HEK293 (cell line): Measurements from ENCODE around the gene KIFC1.

Experiments used
- HOXA7 ChIP-seq: sonication (generic); formaldehyde crosslinking; IDR thresholded peaks from 2 replicates; pipeline ENCODE4 v1.8.1; 2022; ENCODE audit warnings: missing genetic modification reagents, borderline replicate concordance
- ZNF146 ChIP-seq: fragments of 450-650 bp; formaldehyde crosslinking; IDR thresholded peaks from 2 replicates; pipeline ENCODE4 v1.5.1; 2016; ENCODE audit warnings: missing biosample characterization, missing genetic modification characterization
- ZNF175 ChIP-seq: fragments of 450-650 bp; formaldehyde crosslinking; IDR thresholded peaks from 2 replicates; pipeline ENCODE4 v1.5.1; 2016; ENCODE audit warnings: missing biosample characterization, missing genetic modification characterization
- ZNF239 ChIP-seq: fragments of 450-650 bp; formaldehyde crosslinking; IDR thresholded peaks from 2 replicates; pipeline ENCODE4 v1.5.1; 2016; ENCODE audit warnings: missing biosample characterization, missing genetic modification characterization
- ZNF398 ChIP-seq: fragments of 450-650 bp; formaldehyde crosslinking; IDR thresholded peaks from 2 replicates; pipeline ENCODE4 v1.5.1; 2017; ENCODE audit warnings: missing biosample characterization, missing genetic modification characterization
- TF ChIP-seq, protein P1 (sequence below): fragments of 450-650 bp; formaldehyde crosslinking; IDR thresholded peaks from 2 replicates; pipeline ENCODE4 v1.5.1; 2016; ENCODE audit warnings: missing biosample characterization, missing genetic modification characterization

- no peak for TF ChIP-seq ZNF398
- no peak for TF ChIP-seq ZNF146 (tag by site-specific recombination)
- TF ChIP-seq HOXA7 (CRISPR knock-in tag) = no peak
- no peak for TF ChIP-seq ZNF239 (tag by site-specific recombination)
- TF ChIP-seq, protein P1, sequence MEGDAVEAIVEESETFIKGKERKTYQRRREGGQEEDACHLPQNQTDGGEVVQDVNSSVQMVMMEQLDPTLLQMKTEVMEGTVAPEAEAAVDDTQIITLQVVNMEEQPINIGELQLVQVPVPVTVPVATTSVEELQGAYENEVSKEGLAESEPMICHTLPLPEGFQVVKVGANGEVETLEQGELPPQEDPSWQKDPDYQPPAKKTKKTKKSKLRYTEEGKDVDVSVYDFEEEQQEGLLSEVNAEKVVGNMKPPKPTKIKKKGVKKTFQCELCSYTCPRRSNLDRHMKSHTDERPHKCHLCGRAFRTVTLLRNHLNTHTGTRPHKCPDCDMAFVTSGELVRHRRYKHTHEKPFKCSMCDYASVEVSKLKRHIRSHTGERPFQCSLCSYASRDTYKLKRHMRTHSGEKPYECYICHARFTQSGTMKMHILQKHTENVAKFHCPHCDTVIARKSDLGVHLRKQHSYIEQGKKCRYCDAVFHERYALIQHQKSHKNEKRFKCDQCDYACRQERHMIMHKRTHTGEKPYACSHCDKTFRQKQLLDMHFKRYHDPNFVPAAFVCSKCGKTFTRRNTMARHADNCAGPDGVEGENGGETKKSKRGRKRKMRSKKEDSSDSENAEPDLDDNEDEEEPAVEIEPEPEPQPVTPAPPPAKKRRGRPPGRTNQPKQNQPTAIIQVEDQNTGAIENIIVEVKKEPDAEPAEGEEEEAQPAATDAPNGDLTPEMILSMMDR (tag by site-specific recombination) = no peak
- no peak for TF ChIP-seq ZNF175 (tag by site-specific recombination)
Measured at GRCh38 chr6:33413241-33414120, 21.9 kb downstream of the KIFC1 start.
